Peyer's patch (tissue), 4 donors: ENCODE results near the gene ITGA5. TPM values are rescaled to one million over a fixed set of nuclear protein-coding genes. Genes with fewer than 3 reads are reported as not detected.

Experiments
- DNase-seq, 3 donors: peaks; one replicate each; pipeline ENCODE4 v3.0.0-alpha.2; 2017 to 2019
- H3K27ac ChIP-seq, 4 donors: fragments of 200-600 bp; sonication (generic); one replicate each; pipeline ENCODE4 v1.5.1; 2016 to 2019
- H3K27me3 ChIP-seq, 2 donors: fragments of 200-600 bp; sonication (generic); one replicate each; pipeline ENCODE4 v1.5.1; 2019
- H3K36me3 ChIP-seq, 3 donors: fragments of 200-600 bp; sonication (generic); one replicate each; pipeline ENCODE4 v1.5.1; 2016 to 2019
- H3K4me1 ChIP-seq, 4 donors: fragments of 200-600 bp; sonication (generic); one replicate each; pipeline ENCODE4 v1.5.1; 2016 to 2019
- H3K4me3 ChIP-seq, 4 donors: fragments of 200-600 bp; sonication (generic); 1 replicate in 3 of 4; 2 replicates in 1 of 4; pipeline ENCODE4 v1.5.1; 2016 to 2019; ENCODE audit warnings: mild to moderate bottlenecking in 1 of 4
- H3K9me3 ChIP-seq, 4 donors: fragments of 200-600 bp; sonication (generic); one replicate each; pipeline ENCODE4 v1.5.1; 2016 to 2019; ENCODE audit warnings: mild to moderate bottlenecking in 1 of 4
- POLR2A ChIP-seq, 2 donors: fragments of 450-650 bp; IDR thresholded peaks; one replicate each; pipeline ENCODE4 v1.5.1; 2017; ENCODE audit warnings: antibody characterized with exemption in 2 of 2, mild to moderate bottlenecking in 2 of 2, moderate library complexity in 2 of 2
- total RNA-seq, 4 donors: library from RNA; depleted of rRNA; stranded (reverse); fragments of >200 nt; gene quantifications; one replicate each; pipeline ENCODE4 v1.1.0, GENCODE V29; 2016
- TF ChIP-seq, protein P1 (sequence below), 6 experiments: fragments of 450-650 bp in 4 of 6; fragments of 200-600 bp in 2 of 6; sonication (generic) in 1 of 6; IDR thresholded peaks; one replicate each; pipeline ENCODE4 v1.5.1; 2017 to 2019; ENCODE audit warnings: antibody characterized with exemption in 6 of 6, mild to moderate bottlenecking in 3 of 6, moderate library complexity in 1 of 6

Gene ITGA5
- total RNA-seq, 4 donors from 2014 or later: 21.0 to 78.4 (median 44.5) TPM

DNA sequence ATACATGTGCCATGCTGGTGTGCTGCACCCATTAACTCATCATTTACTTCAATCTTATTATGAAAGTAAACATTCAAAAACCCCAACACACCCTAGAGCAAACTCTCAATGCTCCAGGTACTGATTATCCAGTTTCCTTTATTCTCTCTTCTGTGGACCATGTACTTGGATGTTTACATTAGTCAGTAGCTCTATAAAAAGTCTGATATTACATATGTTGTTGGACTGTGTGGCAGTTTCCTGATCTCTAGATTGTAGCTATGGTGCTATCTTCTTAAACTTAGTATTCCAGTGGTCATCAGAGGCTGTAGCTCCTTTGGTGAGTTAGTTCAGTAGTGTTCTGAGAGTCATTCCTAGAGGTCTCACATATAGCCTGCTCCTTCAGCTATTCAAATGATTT is 25.1 kb upstream of the ITGA5 start:
- Histone ChIP-seq H3K4me3 (no peak overlapping the region), H3K9me3 (no peaks in the 10 kb centered on the region), H3K4me1 (peaks cover 0 to 4% (median 0%) of the 10 kb centered on the region in 4 donors), H3K27me3 (no peaks in the 10 kb centered on the region), H3K36me3 (no peaks in the 10 kb centered on the region), H3K27ac (no peak overlapping the region)
- no peak for TF ChIP-seq POLR2A (IDR thresholded peaks at IDR 0.05)
- TF ChIP-seq, protein P1, sequence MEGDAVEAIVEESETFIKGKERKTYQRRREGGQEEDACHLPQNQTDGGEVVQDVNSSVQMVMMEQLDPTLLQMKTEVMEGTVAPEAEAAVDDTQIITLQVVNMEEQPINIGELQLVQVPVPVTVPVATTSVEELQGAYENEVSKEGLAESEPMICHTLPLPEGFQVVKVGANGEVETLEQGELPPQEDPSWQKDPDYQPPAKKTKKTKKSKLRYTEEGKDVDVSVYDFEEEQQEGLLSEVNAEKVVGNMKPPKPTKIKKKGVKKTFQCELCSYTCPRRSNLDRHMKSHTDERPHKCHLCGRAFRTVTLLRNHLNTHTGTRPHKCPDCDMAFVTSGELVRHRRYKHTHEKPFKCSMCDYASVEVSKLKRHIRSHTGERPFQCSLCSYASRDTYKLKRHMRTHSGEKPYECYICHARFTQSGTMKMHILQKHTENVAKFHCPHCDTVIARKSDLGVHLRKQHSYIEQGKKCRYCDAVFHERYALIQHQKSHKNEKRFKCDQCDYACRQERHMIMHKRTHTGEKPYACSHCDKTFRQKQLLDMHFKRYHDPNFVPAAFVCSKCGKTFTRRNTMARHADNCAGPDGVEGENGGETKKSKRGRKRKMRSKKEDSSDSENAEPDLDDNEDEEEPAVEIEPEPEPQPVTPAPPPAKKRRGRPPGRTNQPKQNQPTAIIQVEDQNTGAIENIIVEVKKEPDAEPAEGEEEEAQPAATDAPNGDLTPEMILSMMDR (IDR thresholded peaks at IDR 0.05): no peak
- no peak for DNase-seq

DNA sequence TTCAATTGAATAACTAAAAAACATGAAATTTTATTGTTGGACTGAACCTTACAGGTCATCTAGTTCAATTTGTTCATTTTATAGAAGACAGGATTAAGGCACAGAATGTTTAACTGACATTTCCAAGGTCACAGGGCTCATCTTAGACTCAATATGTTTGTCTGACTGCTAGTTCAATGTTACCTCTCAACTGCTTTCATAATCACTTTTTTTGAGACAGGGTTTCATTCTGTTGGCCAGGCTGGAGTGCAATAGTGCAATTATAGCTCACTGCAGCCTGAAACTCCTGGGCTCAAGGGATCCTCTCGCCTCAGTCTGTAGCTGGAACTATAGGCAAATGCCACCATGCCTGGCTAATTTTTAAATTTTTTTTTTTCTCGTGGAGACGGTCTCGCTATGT is 24.4 kb upstream of the ITGA5 start:
- Histone ChIP-seq H3K27me3 (no peaks in the 10 kb centered on the region), H3K27ac (no peak overlapping the region), H3K36me3 (no peaks in the 10 kb centered on the region), H3K9me3 (no peaks in the 10 kb centered on the region), H3K4me3 (no peak overlapping the region), H3K4me1 (peaks cover 0 to 4% (median 0%) of the 10 kb centered on the region in 4 donors)
- no peak for DNase-seq
- TF ChIP-seq, protein P1 (IDR thresholded peaks at IDR 0.05): no peak
- no peak for TF ChIP-seq POLR2A (IDR thresholded peaks at IDR 0.05)

DNA sequence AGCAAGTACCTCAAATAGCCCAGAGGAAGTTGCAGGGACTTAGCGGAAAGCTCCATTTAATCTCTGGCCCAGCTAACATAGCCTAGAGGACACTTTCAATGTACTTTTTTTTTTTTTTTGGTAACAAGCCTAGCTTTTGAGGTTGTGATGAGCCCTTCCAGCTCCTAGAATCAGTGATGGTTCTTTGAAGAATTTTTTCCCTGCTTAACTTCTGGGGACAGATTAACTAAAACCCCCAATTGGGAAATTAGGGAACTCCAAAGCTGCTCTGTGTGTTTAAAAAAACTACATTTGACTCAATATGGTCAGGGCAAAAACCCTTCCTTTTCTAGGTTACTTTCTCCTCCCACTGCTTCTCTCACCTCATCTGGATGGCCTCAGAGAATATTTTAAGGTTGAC is 23.9 kb upstream of the ITGA5 start:
- Histone ChIP-seq H3K9me3 (no peaks in the 10 kb centered on the region), H3K4me3 (no peak overlapping the region), H3K27me3 (no peaks in the 10 kb centered on the region), H3K36me3 (no peaks in the 10 kb centered on the region), H3K4me1 (peaks cover 0 to 4% (median 0%) of the 10 kb centered on the region in 4 donors), H3K27ac (no peak overlapping the region)
- no peak for DNase-seq
- TF ChIP-seq POLR2A (IDR thresholded peaks at IDR 0.05): no peak
- TF ChIP-seq, protein P1 (IDR thresholded peaks at IDR 0.05): no peak

DNA sequence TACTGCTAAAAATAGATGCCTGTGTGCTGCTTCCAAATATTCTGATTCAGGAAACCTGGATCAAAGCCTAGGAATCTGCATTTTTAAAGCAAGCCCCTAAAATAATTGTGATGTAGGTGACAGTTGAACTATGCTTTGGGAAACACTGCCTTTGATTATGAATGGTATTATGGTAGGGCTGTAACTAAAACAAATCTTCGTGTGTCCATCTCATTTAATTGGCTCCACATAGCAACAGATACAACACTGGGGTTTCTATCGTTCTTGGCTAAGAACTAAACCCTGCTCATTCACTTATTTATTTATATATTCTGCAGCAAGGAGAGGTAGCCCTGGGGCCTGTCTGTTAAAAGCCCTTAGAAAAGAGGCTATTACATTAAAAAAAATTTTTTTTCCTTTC is 23.0 kb upstream of the ITGA5 start:
- H3K27me3 ChIP-seq: no peaks in the 10 kb centered on the region
- H3K9me3 ChIP-seq: no peaks in the 10 kb centered on the region
- no peak for TF ChIP-seq POLR2A (IDR thresholded peaks at IDR 0.05)
- TF ChIP-seq, protein P1 (IDR thresholded peaks at IDR 0.05): no peak
- H3K36me3 ChIP-seq: no peaks in the 10 kb centered on the region
- DNase-seq: no peak
- no peak overlapping the region for H3K4me3 ChIP-seq
- H3K27ac ChIP-seq: no peak overlapping the region
- H3K4me1 ChIP-seq: peaks cover 0 to 4% (median 0%) of the 10 kb centered on the region in 4 donors

DNA sequence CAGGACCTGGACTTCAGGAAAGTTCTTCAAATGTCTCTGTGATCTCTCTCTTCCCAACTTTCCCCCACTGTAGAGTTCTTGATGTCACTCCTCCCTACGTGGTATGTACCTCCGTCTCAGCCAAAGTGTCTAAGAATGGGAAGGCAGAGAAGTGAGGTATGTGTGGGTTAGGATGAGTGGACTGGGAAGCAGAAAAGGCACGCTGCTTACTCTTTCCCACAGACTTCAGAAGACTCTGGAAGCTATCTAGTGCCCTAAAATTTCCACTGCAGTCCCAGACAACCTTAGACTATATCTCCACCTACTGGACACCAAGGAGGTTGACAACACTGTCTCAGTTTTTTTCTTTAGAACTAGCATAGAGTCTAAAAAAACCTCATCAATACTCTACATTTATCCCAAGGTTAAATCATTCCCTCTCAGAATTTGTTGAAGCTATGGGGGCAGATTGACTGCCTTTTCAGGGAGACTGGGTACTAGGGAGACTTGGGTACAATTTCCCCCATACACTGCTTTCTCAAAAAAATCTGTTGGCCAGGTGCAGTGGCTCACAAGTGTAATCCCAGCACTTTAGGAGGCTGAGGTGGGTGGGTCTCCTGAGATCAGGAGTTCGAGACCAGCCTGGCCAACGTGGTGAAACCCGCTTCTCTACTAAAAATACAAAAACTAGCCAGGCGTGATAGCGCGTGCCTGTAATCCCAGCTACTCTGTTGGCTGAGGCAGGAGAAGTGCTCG is 20.6 kb upstream of the ITGA5 start:
- no peak for DNase-seq
- Histone ChIP-seq H3K36me3 (no peaks in the 10 kb centered on the region), H3K9me3 (no peaks in the 10 kb centered on the region), H3K27me3 (no peaks in the 10 kb centered on the region), H3K27ac (no peak overlapping the region), H3K4me1 (peaks cover 0 to 4% (median 0%) of the 10 kb centered on the region in 4 donors), H3K4me3 (no peak overlapping the region)
- TF ChIP-seq POLR2A (IDR thresholded peaks at IDR 0.05): no peak
- TF ChIP-seq, protein P1 (IDR thresholded peaks at IDR 0.05): peak; percentile 69 to 85 (median 80)
